D341Med (cell line): ENCODE measurements around the gene F5.
A peak's percentile ranks its signal among the peaks of the same experiment; 100 is the strongest.

ENCODE experiments used
- DNase-seq: peaks from one replicate; pipeline ENCODE4 v3.0.0; 2012; ENCODE audit warnings: low spot score

The F5 gene

DNA sequence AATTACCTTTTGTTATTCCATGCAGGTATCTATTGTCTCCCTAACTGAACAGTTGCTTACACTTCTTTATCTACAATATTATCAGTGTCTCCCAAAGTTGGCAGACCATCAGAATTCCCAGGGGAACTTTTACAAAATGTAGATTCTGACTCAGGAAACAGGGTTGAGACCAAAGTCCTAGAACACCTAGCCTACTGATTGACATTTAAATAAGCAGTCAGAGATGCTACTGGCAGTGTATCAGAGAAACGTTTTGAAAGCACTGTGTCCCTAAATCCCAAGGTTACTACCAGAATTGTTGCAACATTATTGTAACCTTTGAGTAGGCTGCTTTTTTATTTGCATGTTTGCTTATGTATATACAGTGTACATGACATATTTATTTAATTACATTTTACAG lies 1.8 kb upstream of the F5 start:
- no peak for DNase-seq

GRCh38 chr1:169586067-169586394 lies 250 bp downstream of the F5 start:
- no peak for DNase-seq

- DNase-seq = no peak
These were observed 1.1 kb downstream of the F5 start for GRCh38 chr1:169585181-169585580.

GRCh38 chr1:169584483-169585144 lies 1.7 kb downstream of the F5 start:
- no peak for DNase-seq

DNA sequence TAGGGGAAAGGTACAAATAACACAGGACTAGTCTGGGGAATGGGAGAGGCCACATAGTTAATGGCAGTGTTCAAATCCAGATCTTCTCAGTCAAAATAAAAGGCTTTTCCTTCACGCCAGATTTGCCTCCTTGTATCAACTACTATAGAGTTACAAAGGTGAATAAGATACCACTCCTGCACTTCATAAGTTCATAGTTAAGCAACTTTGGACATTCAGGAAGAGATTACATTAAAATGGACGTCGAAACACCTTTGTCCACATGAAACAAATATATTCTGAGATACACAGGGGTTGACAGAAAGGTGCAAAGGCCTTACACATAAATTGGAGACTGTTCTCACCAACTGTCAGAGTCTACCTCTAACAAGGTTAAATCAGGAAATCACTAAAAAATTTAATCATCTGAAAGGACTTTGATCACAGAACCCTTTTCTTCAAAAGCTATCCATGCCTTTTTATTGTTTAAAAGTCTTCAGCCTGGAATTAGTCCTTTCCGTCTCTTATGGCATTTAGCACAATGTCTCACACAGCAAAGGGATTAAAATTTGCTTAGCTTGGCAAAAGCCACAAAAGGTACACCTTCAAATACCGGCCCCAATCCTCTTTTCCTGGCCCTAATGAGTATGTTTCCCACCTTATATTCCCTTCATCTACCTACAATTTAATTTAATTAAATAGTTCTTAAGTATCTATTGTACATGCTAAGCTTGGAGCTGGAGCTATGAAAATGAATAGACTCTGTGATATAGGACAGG lies 8.1 kb downstream of the F5 start:
- DNase-seq = no peak

DNA sequence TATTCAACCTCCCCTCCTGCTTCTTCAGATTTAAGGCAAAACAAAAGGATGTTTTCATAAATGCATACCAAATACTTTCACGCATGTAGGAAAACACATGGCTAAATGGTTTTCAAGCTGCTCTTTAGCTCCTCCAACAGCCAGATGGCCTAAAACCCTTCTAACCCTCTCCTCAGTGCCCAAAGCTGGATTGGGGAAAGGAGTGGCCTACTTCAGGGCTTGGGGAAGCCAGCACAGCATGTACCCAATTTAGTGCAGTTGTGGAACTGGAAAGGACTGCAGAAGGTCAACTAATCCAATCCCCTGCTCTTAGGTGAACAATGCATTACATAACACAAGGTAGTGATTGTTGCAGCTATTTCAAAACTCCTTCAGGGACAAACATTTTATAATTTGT lies 9.3 kb downstream of the F5 start:
- DNase-seq = no peak

- no peak for DNase-seq
These were observed 9.9 kb downstream of the F5 start for GRCh38 chr1:169576241-169576934.

GRCh38 chr1:169574336-169574735 lies 11.9 kb downstream of the F5 start:
- DNase-seq = no peak

DNA sequence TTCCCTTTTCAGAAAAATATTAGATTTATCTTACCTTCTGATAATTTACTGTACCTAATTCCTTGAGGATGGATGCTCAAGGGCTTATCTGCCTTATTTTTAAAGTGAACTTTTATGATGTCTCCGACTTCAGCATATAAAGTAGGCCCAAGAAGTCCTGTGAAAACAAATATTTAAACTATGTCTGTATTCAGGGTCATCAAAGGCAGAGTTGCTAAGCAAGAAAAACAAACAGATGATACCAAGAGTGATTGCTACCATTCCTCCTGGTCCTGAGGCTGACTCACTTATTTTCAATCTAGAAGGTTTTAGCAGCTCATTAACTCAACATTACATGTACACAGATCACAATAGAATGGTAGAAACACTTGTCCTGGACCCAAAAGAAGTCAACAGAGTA lies 14.1 kb downstream of the F5 start:
- no peak for DNase-seq

GRCh38 chr1:169571450-169571849 lies 14.8 kb downstream of the F5 start:
- DNase-seq = no peak

GRCh38 chr1:169570172-169570574 lies 16.1 kb downstream of the F5 start:
- no peak for DNase-seq

- no peak for DNase-seq
These were observed 17.8 kb downstream of the F5 start for GRCh38 chr1:169568497-169568896.

GRCh38 chr1:169565335-169566271 lies 20.7 kb downstream of the F5 start:
- DNase-seq = no peak

DNA sequence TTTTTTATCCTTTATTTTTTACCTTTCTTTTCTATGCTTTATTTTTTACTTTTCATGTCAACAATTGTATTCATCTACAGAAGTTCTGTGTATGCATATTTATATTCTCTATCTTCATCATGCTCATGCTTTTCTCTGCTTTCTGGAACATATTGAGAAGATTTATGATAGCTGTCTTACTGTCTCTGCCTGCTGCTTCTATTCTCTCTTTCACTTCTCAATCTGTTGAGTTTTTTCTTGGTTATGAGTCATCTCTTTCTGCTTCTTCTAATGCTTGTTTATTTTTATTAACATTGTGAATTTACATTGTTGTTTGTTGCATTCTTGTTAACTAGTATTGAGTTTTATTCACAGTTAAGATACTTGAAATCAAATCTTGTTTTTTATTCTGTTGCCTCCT lies 22.6 kb downstream of the F5 start:
- no peak for DNase-seq

DNA sequence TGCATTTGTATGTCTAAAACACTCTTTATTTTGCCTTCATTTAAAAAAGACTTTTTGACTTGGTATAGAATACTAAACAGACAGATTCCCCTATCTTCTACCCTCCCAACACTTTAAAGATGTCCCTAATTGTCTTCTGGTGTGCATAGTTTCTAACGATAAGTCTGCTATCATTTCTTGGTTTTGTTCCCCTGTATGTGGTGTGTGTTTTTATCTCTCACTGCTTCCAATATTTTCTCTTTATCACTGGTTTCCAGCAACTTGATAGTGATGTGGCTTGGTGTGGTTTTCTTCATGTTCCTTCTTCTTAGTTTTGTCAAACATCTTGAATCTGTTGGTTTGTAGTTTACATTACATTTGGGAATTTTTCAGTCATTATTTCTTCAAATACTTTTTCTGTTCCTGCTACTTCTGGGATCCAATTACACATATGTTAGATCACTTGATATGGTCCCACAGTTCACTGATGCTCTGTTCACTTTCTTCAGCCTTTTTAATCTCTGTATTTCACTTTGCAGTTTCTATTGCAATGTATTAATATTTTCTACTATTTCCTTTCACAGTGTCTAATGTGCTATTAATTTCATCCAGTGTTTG lies 23.2 kb downstream of the F5 start:
- no peak for DNase-seq

GRCh38 chr1:169561692-169562091 lies 24.6 kb downstream of the F5 start:
- DNase-seq = no peak

- no peak for DNase-seq
These were observed 29.1 kb downstream of the F5 start for GRCh38 chr1:169557131-169557530.

- DNase-seq = peak; percentile 48
These were observed 36.0 kb downstream of the F5 start for GRCh38 chr1:169550294-169550693.

- DNase-seq = no peak
These were observed 38.0 kb downstream of the F5 start for GRCh38 chr1:169548282-169548681.

GRCh38 chr1:169546087-169546995 lies 39.9 kb downstream of the F5 start:
- DNase-seq = peak; percentile 58

DNA sequence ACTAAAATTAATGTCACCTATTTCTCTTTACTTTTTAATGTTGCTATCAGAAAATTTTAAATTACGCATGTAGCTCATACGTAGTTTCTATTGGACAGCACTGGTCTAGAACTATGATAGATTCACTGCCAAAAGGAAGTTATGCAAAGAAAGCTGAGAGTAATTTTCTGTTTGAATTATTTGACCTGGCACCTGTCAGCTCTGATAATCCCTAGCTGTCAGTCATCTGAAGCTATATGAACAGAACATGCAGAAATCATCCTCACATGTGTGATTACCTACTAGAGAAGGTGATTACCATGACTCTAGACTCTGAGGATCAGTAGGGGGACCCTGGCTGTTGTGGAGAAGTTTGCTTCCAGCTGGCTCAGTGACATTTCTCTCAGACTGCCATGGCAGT lies 40.8 kb downstream of the F5 start:
- no peak for DNase-seq
